ENCODE results near the gene ZXDC.

GRCh38 chr3:126517986-126518778, 42.5 kb upstream of the ZXDC start:
- TF ChIP-seq CTCF (IDR thresholded peaks at IDR 0.05) (no peak), POLR2AphosphoS5 (IDR thresholded peaks at IDR 0.05; ENCODE audit: insufficient read depth in 1 of 2, low read depth in 1 of 2) (no peak)
